COR-L47 (cell line): ENCODE results near the gene SLC6A7.
"Not testable (repeated sequence)": the region's sequence is repeated elsewhere in the genome, so short reads cannot be mapped to it uniquely, and the experiment has no call there.

Experiments
- DNase-seq: peaks from one replicate; lab custom pipeline; 2025; lab: John Stamatoyannopoulos, UW

SLC6A7 gene

DNA sequence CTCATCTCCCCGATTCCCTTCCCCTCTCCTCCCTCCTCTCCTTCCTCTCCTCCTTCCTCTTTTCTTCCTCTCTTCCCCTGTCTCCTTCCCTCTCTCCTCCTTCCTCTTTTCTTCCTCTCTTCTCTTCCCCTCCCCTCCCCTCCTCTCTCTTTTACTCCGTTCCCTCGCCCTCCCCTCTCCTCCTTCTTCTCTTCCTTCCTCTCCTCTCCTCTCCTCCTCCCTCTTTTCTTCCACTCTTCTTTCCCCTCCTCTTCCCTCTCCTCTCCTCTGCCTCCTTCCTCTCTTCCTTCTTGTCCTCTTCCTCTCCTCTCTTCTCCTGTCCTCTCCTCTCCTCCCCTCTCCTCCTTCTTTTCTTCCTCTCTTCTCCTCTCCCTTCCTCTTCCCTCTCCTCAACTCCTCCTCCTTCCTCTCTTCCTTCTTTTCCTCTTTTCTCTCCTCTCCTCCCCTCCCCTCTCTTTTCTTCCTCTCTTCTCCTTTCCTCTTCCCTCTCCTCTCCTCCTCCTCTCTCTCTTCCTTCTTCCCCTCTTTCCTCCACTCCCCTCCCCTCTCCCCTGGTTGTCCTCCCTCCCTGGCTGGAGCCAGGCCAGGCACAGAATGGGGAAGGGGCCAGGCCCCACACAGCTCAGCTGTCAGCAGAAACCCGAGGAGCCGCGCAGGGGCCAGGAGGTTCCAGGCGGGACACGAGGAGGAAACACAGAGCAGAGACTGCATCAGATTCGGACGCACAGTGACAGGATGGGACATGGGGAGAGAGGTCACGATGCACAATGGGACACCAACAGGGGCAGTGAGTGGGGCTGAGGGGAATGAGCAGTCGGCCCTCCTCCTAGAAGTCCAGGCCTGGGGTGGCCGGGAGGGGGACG lies 51.7 kb downstream of the SLC6A7 start:
- DNase-seq: no peak

DNA sequence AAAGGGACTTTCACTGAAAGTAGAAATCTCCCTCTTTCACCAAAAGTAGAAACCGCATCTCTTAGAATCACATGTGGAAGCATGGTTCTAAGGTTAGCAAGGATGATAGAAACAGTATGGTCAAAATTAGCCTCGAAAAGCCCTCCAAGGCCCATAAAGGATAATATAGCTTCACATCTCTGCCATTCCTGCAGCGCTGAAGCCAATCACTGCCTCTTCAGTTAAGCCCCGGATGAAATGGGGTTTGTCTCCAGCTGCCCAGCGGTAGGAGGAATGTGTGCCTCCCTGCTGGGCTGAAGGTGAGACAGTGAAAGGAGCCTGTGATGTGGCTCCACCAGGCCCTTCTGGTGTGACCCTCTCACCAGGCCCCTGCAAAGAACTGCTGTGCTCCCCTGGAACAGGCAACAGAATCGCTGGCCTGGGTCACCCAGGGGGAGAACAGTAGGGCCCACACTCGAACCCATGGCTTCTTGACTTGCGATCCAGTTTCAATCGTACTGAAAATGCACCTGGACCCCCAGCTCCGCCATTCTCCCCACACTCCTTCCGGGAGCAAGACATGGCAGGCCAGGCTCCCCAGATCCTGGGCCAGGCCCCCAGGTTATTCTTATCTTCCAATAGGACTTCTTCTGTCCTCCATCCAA lies 52.5 kb downstream of the SLC6A7 start:
- DNase-seq: no peak

DNA sequence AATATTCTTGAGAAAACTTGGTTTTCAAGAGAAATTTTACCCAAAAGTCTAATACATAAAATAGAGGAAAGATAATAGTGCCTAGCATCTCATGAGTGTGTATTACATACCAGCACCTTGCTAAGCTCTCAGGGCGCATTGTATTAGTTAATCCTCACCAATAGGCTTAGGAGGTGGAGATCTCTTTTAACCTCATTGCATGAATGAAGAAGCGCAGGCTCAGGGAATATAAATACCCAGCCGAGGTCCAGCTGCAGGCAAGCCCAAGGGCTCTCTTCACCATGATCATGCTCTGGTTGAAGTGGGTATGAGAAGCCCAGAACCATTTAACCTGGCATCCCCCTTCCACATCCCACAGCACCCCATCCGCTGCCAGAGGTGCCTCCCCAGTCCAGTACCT lies 53.7 kb downstream of the SLC6A7 start:
- no peak for DNase-seq

DNA sequence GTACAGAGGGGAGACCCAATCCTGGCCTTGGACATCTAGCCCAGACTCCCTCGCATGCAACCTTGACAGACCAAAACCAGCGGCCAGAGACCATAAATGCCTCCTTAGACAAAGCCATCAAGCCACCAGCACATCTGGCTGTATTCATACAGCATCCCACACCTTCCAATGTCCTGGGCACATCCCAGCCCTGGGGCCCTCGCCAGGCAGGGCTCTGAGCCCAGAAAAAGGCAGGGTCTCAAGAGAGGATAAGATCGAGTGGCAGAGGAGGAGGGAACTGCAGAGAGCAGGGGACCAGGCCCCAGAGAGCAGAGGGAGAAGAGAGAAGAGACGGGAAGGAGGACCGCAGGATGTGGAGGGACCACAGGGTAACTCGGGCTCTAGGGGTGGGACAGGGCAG lies 54.3 kb downstream of the SLC6A7 start:
- no peak for DNase-seq

DNA sequence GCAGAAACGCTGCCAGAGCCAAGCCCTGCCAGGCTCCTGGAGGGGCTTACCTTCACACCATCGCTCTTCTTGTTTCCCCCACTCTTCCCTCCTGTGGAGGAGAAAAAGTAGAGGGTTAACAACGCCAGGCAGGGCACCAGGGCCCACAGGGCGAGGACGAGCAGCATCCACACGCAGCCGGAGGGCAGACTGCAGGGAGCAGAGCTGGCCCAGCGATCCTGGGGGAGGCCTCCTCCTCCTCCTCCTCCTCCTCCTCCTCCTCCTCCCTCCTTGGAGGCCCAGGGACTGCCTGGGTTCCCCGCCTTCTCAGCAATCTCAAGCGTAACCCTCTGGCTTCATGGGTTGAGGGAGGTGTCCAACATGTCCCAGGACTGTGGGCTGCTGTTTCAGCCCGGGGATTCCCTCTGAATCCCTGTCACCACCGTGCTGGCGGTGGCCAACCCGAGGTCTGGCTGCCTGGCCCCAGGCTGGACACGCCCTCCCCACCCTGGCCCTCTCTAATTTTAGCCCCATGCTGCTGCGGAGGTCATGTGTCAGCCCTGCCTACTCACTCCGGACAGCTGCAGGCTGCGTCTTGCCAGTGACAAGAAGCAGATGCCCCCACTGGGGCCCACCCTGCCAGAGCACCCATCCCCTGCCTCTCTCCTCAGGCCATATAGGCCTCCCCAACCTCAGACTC lies 55.4 kb downstream of the SLC6A7 start:
- DNase-seq: no peak

DNA sequence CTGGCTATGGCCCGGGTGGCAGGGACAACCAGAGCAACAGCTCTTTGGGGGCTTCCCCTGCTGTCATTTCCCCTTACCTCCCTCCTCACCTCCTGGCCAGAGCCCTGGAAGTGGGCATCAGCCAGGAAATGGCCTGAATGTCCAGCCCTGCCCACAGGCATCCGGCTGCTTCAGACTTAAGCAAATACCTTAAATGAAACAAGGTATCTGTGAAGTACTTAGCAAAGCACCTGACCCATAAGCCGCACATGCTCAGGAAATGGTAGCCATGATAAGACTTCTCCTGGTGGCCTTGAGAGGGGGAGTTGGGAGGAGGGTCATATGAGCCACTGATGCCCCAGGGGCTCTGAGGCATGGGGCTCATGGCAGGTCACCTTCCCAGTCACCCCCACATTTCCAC lies 55.9 kb downstream of the SLC6A7 start:
- no peak for DNase-seq

DNA sequence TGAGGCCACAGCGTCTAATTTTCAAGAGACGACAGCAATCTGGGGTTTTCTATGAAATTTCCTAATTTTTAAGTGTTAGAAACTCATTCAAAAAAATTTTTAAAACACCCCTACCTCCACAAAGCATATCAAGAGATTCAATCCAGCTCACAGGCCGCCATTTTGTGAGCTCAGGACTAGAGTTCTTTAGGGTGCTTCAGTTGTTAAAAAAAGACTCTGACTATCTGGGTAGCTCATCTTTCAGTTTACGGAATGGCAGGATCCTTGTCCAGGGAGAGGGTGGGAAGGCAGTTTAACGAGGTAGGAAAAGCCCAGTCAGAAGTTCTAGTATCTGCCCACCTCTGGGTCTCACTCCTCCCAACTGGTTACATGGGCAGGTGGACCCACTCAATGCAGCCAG lies 56.6 kb downstream of the SLC6A7 start:
- no peak for DNase-seq

DNA sequence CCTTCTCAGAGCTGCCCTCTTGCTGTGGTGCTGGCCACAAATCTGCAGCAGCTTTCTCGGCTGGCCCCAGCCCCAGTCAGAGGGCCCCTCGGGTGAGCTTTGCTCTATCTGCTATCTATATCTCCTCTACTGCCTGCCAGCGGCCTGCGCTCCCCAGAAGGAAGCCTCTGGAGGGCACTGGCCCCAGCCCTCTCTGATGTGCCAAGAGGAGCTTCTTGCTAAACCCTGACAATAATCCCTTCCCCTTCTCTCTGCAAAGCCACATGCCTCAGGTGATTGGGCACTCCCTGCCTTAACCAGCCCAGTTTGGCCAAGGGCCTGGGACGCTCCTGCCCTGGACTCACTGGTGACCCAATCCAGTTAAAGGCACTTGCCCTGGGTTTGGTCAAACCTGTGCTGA lies 57.0 kb downstream of the SLC6A7 start:
- no peak for DNase-seq

DNA sequence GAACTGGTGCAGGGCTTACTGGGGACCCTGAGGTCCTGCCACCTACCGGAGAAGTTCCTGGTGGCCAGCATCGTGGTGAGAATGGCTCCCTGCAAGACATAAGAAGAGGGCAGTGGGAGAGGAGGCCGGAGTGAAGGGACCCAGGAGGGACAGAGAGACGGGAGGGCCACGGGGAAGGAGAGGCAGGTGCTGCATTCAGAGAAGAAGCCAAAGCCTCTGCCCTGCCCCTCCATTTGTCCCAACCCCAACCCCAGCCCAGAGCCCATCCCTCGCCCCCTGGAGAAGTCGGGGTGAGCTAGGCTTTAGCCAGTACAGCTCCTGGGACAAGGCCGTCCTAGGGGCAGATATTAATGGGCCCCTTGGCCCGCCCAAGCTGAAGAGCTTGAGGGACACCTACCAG lies 57.9 kb downstream of the SLC6A7 start:
- no peak for DNase-seq

DNA sequence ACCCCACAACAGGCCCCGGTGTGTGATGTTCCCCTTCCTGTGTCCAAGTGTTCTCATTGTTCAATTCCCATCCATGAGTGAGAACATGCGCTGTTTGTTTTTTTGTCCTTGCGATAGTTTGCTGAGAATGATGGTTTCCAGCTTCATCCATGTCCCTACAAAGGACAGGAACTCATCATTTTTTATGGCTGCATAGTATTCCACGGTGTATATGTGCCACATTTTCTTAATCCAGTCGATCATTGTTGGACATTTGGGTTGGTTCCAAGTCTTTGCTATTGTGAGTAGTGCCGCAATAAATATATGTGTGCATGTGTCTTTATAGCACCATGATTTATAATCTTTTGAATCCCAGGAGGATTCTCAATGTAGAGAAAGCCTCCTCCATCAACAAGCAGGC lies 58.6 kb downstream of the SLC6A7 start:
- DNase-seq: not testable (repeated sequence)

DNA sequence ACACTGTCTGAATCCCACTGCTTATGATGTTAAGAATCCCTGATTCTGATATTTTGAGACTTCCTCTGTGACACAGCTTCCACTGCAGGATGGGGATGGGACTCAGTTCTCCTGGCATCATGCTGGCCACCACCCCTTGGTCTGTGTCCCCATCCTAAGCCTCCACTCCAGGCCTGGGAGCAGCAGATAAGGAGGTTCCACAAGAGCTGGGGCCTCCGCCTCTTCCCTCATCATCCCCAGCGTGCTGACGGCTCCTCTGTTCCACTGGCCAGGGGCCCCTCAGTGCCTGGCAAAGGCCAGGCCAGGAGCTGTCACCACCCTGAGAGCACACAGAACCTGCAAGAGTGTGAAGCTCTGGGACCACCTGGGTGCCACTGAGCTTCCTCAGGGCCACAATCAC lies 59.1 kb downstream of the SLC6A7 start:
- no peak for DNase-seq

DNA sequence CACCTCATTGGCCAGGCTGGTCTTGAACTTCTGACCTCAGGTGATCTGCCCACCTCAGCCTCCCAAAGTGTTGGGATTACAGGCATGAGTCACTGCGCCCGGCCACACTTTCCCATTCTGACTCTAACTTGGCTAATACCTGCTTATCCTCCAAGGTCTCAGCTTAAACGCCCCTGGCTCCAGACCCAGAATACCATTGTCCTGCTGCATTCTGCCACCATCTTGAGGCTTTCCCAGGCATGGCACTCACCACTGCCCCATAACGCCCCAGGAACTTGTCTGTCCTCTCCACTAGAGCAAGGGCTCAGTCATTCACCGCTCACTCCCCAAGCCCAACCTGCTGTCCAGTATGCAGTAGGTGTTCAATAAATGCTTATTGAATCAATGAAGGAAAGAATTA lies 59.9 kb downstream of the SLC6A7 start:
- no peak for DNase-seq

DNA sequence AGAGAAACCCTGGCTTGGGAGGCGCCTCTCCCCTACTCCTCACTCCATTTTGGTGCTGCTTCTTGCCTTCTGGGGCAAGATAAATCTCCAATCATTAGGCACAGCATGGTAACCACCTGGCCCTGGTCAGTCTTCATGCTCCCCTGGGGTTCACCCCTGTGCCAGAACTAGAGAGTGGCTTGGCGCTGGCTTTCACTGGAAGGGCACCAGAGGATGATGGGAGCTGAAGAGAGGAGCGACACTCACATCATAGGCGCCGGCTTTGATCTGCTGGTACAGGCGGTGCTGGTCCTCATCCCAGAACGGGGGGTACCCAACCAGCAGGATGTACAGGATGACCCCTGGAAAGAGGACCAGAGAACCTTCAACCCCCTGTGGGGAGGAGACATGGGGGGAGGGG lies 61.6 kb downstream of the SLC6A7 start:
- no peak for DNase-seq

DNA sequence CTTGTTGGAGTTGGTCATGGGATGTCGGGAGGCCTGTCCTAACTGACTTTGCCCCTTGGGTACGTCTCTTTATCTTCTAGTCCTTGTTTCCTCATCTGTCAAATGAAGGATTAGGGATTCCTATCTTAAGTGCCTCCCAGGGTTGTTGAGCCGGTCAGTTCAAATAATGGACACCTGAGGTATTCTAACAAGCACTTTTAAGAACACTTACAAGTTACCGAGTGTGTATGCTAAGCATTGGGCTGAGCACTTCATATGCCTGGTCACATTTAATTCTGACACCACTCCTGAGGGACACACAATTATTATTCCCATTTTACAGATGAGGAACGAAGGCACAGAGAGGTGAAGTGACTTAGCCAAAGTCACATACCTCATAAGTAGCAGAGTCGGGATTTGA lies 62.6 kb downstream of the SLC6A7 start:
- DNase-seq: no peak

DNA sequence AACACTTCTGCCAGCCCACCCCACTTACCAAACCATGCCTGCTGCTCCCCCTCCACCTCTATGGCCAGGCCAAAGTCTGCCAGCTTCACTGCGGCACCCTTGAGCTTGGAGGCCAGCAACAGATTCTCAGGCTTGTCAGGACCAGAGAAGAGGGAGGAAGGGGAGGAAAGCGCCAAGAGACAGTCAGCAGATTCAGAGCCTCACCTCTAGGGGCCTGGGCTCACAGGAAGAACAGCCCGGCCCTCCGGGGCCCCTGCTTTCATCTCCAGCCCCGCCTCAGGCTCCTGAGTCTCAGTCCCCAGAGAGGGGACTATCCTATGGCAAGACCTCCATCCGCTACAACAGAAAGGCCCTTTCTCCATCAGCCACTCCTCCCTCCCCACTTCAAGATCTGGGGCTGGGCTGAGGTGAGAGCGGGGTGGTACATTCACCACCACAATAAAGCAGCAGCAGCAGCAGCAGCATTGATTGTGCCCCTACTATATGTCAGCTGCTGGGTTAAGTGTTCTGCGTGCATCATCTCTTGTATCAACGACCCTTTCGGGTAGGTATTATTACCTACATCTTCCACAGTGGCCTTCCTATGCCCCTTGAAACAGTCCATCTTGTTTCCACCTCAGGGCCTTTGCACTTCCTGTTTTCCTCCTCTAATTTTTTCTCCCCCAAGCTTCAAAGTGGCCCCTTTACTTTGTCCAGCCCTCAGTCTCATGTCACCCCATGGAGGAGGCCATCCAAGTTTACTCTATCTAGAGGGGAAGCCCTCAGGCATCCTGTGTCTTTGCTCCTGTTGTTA lies 63.8 kb downstream of the SLC6A7 start:
- DNase-seq: no peak

DNA sequence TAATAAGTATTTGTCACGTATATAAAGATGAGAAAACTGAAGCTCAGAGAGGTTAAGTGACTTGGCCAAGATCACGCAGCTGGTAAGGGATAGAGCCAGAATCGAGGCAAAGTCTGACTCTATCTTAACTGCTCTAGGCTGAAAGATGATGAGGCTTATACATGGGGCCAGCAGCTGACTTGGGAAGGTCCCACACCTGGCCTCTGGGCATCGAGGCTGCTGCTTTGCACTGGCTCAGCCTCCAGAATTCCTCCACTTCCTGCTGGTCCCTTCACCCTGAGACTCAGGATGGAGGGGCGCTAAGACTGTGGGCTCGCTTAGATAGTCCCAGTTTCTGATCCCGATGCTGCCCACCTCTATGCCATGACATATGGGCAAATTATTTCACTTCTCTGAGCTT lies 64.5 kb downstream of the SLC6A7 start:
- no peak for DNase-seq

DNA sequence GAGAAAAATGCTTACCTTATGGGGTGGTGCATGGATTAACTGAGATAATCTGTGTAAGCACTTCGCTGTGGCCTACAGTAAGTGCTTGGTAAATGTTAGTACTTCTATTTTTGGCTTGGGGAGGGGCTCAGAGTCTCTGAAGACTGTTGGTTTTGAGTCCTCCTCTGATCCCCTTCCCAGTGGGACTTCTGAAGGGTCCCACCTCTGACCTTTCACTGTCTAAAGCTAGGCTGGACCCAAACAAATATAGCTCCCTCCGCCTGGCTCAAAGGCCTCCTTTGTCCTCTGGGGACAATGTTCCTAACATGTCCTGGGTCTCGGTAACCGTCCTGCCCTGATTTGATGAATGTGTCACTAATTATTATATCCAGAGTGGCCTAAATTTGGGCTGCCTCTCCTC lies 64.9 kb downstream of the SLC6A7 start:
- DNase-seq: no peak

DNA sequence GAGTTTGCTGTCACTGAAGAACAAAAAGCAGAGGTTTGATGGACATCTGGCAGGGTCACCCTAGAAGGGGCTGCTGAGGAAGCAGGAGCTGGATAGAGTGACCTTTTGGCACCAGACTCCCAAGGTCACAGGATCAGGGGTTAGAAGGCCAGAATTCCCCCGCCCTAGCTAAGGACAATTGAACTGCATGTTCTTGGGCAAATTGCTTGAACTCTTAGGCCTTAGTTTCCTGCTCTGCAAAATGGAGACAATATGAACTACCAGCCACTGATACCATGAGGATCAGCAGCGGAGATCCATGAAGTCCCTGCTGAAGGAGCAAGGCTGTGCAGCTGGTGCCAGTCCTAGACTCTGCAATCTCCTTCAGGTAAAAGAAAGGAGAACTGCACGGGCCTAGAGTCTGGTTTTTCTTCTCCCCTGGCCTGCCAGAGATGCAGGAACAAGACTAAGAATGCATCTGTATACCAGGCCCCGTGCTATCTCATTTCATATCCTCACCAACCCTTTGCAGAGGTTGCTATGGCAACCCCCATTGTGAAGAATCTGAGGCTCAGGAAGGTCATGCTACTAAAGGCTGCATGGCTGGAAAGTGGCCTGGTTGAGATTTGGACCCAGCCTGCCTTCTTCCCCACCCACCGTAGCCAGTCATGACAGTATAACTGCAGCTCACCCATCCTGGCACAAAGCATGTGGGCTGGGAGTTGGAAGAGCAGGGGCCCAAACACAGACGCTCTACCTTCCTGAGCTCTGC lies 66.0 kb downstream of the SLC6A7 start:
- DNase-seq: no peak

DNA sequence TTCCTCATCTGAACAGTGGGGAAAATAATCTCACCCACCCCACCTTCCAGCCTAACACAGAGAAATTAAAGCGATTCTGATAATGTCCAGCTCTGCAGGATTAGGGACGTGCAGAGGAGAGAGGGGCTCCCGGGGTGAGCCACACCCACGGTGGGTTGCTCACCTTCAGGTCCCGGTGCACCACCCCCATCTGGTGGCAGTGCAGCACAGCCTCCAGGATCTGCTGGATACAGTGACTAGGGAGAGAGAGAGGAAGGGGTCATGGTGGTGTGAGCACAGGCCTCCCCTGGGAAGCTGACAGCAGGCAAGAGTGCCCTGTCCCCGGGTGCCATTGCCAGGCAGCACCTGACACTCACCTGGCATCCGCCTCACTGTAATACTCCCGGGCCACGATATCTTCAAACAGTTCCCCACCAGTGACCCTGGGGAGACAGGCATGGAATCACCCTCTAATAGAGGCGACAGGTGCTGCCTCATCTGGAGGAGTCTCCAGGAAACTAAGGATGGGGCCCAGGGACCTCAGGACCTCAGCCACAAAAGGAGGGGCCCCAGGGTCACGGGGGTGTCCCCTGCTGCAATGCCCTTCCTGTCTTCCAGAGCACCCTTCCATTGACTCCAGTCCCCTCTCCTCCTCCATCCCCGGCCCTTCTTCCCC lies 66.7 kb downstream of the SLC6A7 start:
- DNase-seq: no peak

DNA sequence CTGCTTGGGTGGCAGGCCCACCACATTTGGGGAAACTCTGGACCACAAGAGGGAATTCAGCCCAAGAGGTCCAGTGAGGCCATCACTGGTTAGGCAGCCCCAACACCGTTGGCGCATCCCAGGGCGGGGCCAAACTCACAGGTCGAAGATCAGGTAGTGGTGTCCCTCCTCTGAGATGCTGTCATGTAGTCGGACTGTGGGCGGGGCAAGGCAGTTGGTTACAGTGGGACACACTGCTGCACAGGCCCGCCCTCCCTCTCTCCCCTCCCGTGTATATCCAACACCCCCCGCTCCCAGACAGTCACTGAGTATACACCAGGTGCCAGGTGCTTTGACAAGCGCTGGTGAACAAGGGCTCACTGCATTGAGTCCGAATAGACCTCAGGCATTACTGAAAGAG lies 67.6 kb downstream of the SLC6A7 start:
- no peak for DNase-seq

DNA sequence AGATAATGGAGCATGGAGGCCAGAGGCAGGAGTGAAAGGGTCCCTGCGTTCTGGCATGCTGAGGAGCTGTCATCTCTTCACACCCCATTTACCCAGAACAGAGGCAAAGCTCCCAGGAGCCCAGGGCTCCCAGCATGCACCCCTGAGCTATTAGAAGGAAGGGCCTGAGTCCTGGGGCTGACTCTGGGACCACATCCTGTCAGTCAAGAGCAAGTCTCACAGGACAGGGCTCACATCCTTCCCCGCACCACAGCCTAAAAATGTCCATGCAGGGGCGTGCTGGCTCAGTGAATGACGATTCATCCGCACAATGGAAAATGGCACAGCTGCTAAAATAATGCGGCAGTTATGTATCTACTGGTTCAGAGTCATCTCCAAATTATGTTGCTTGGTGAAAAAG lies 68.3 kb downstream of the SLC6A7 start:
- DNase-seq: no peak
